Fibroblast of the aortic adventitia (primary cell): ENCODE measurements around the gene DLD. TPM values are rescaled to one million over a fixed set of nuclear protein-coding genes. Genes with fewer than 3 reads are reported as not detected.

Experiments
- DNase-seq: peaks from one replicate; pipeline ENCODE4 v3.0.0-alpha.2; 2010; ENCODE audit warnings: low read depth
- H3K4me3 ChIP-seq: 2 replicates; pipeline ENCODE4 v1.5.1; 2011; ENCODE audit warnings: low read depth, mild to moderate bottlenecking, control low read depth, low read length, moderate library complexity
- CTCF ChIP-seq: IDR thresholded peaks from 2 replicates; pipeline ENCODE4 v1.5.1; 2011; ENCODE audit warnings: mild to moderate bottlenecking, low read length, control low read depth, inconsistent platforms; ENCODE audit not compliant: insufficient read depth
- total RNA-seq: library from RNA; depleted of rRNA; stranded (reverse); fragments of >200 nt; gene quantifications from 2 replicates; pipeline ENCODE4 v1.2.3, GENCODE V29; 2012; ENCODE audit warnings: low replicate concordance

The DLD gene
- total RNA-seq, 1 donor, result 71.9 TPM

- DNase-seq, result no peak
- TF ChIP-seq CTCF, result no peak
- H3K4me3 ChIP-seq, result no peak overlapping the region
These were observed 9.6 kb downstream of the DLD start for GRCh38 chr7:107900496-107901015.

- no peak overlapping the region for H3K4me3 ChIP-seq
- peak; percentile 37 for DNase-seq
- TF ChIP-seq CTCF, result no peak
These were observed 11.4 kb downstream of the DLD start for GRCh38 chr7:107902381-107902780.

GRCh38 chr7:107907790-107908189 lies 16.8 kb downstream of the DLD start:
- DNase-seq, result no peak
- TF ChIP-seq CTCF, result no peak
- H3K4me3 ChIP-seq, result no peak overlapping the region

- H3K4me3 ChIP-seq, result no peak overlapping the region
- DNase-seq, result no peak
- TF ChIP-seq CTCF, result no peak
These were observed 18.5 kb downstream of the DLD start for GRCh38 chr7:107909445-107909844.

- H3K4me3 ChIP-seq, result no peak overlapping the region
- TF ChIP-seq CTCF, result no peak
- DNase-seq, result no peak
These were observed 21.0 kb downstream of the DLD start for GRCh38 chr7:107911981-107912380.

GRCh38 chr7:107913851-107914250 lies 22.9 kb downstream of the DLD start:
- DNase-seq, result no peak
- TF ChIP-seq CTCF, result no peak
- H3K4me3 ChIP-seq, result no peak overlapping the region

GRCh38 chr7:107914831-107915230 lies 23.8 kb downstream of the DLD start:
- no peak for DNase-seq
- TF ChIP-seq CTCF, result no peak
- H3K4me3 ChIP-seq, result no peak overlapping the region
